ENCODE data around the gene INTU. TPM values are rescaled to one million over a fixed set of nuclear protein-coding genes. Genes with fewer than 3 reads are reported as not detected.
"Not testable (repeated sequence)": the region's sequence is repeated elsewhere in the genome, so short reads cannot be mapped to it uniquely, and the experiment has no call there.

INTU gene
- polyA plus RNA-seq, 1 donor: 8.1 TPM

GRCh38 chr4:127643791-127644190 lies 11.0 kb downstream of the INTU start:
- no peak for DNase-seq (ENCODE audit: low read depth)

- no peak for DNase-seq (ENCODE audit: low read depth)
Observed at GRCh38 chr4:127648061-127648460, 15.3 kb downstream of the INTU start.

- DNase-seq (ENCODE audit: low read depth): not testable (repeated sequence)
Observed at GRCh38 chr4:127655590-127655989, 22.8 kb downstream of the INTU start.

- no peak for DNase-seq (ENCODE audit: low read depth)
Observed at GRCh38 chr4:127656047-127656680, 23.4 kb downstream of the INTU start.

- DNase-seq (ENCODE audit: low read depth): no peak
Observed at GRCh38 chr4:127660284-127660885, 27.6 kb downstream of the INTU start.

GRCh38 chr4:127667116-127667515 lies 34.4 kb downstream of the INTU start:
- DNase-seq (ENCODE audit: low read depth): no peak

- no peak for DNase-seq (ENCODE audit: low read depth)
Observed at GRCh38 chr4:127667772-127668171, 35.0 kb downstream of the INTU start.

- DNase-seq (ENCODE audit: low read depth): no peak
Observed at GRCh38 chr4:127668770-127669169, 36.0 kb downstream of the INTU start.

GRCh38 chr4:127669691-127670090 lies 36.9 kb downstream of the INTU start:
- no peak for DNase-seq (ENCODE audit: low read depth)

GRCh38 chr4:127672111-127672510 lies 39.4 kb downstream of the INTU start:
- DNase-seq (ENCODE audit: low read depth): no peak

GRCh38 chr4:127685292-127685691 lies 52.5 kb downstream of the INTU start:
- DNase-seq (ENCODE audit: low read depth): no peak

- no peak for DNase-seq (ENCODE audit: low read depth)
Observed at GRCh38 chr4:127686658-127687057, 53.9 kb downstream of the INTU start.

GRCh38 chr4:127687580-127687979 lies 54.8 kb downstream of the INTU start:
- DNase-seq (ENCODE audit: low read depth): no peak

GRCh38 chr4:127698789-127699200 lies 66.0 kb downstream of the INTU start:
- DNase-seq (ENCODE audit: low read depth): no peak

GRCh38 chr4:127708985-127709384 lies 76.2 kb downstream of the INTU start:
- no peak for DNase-seq (ENCODE audit: low read depth)

- no peak for DNase-seq (ENCODE audit: low read depth)
Observed at GRCh38 chr4:127709456-127709855, 76.7 kb downstream of the INTU start.

GRCh38 chr4:127730142-127730913 lies 97.6 kb downstream of the INTU start, which contains the start of gene SLC25A31:
Gene SLC25A31, plus strand, starts transcription at chr4:127730400. Its CDS starts 146 bp downstream, at chr4:127730546.
- no peak for DNase-seq (ENCODE audit: low read depth)

- DNase-seq (ENCODE audit: low read depth): no peak
Observed at GRCh38 chr4:127731406-127731805, 98.6 kb downstream of the INTU start.

GRCh38 chr4:127732623-127733328 lies 100.0 kb downstream of the INTU start:
- DNase-seq (ENCODE audit: low read depth): peak; percentile 16

- no peak for DNase-seq (ENCODE audit: low read depth)
Observed at GRCh38 chr4:127734976-127735375, 102.2 kb downstream of the INTU start.

GRCh38 chr4:127737295-127737694 lies 104.5 kb downstream of the INTU start:
- no peak for DNase-seq (ENCODE audit: low read depth)

- no peak for DNase-seq (ENCODE audit: low read depth)
Observed at GRCh38 chr4:127741247-127741646, 108.5 kb downstream of the INTU start.
